HepG2 (cell line): ENCODE results near the gene TNS4. TPM values are rescaled to one million over a fixed set of nuclear protein-coding genes. Genes with fewer than 3 reads are reported as not detected.

ENCODE experiments used
- ATF7 ChIP-seq, 2 experiments: fragments of 450-650 bp in 1 of 2; sonication (generic) in 1 of 2; formaldehyde crosslinking in 1 of 2; IDR thresholded peaks; 2 replicates each; pipeline versions ENCODE4 v1.4.0 to v1.6.1; 2016 to 2020; ENCODE audit warnings: antibody characterized with exemption in 1 of 2, mild to moderate bottlenecking in 1 of 2, missing genetic modification reagents in 1 of 2
- FIP1L1 ChIP-seq: fragments of 200-400 bp; formaldehyde crosslinking; IDR thresholded peaks from 2 replicates; pipeline ENCODE4 v1.6.1; 2018; ENCODE audit warnings: low read depth, mild to moderate bottlenecking, low read length, moderate library complexity, borderline replicate concordance; ENCODE audit not compliant: insufficient read depth
- LCORL ChIP-seq, 2 experiments: fragments of 450-650 bp in 1 of 2; sonication (generic) in 1 of 2; formaldehyde crosslinking in 1 of 2; IDR thresholded peaks; 2 replicates each; pipeline versions ENCODE4 v1.5.0 to v1.6.1; 2017 to 2020; ENCODE audit warnings: antibody characterized with exemption in 1 of 2, missing genetic modification reagents in 1 of 2
- NR2C2 ChIP-seq: sonication (generic); formaldehyde crosslinking; IDR thresholded peaks from 2 replicates; pipeline ENCODE4 v1.4.0; 2020; ENCODE audit warnings: missing genetic modification reagents, mild to moderate bottlenecking, moderate library complexity, borderline replicate concordance
- RARA ChIP-seq: IDR thresholded peaks from 2 replicates; pipeline ENCODE4 v1.6.1; 2016; ENCODE audit warnings: missing genetic modification reagents, missing compliant biosample characterization
- RXRB ChIP-seq: IDR thresholded peaks from 2 replicates; pipeline ENCODE4 v1.6.1; 2016; ENCODE audit warnings: borderline replicate concordance, missing genetic modification reagents, missing compliant biosample characterization
- SALL1 ChIP-seq: sonication (generic); formaldehyde crosslinking; IDR thresholded peaks from 2 replicates; pipeline ENCODE4 v1.8.0; 2022; ENCODE audit warnings: mild to moderate bottlenecking, missing genetic modification reagents
- SMC3 ChIP-seq: IDR thresholded peaks from 2 replicates; pipeline ENCODE4 v1.6.1; 2011; ENCODE audit warnings: low read length, improper control_type of control experiment
- SNRNP70 ChIP-seq: fragments of 200-400 bp; formaldehyde crosslinking; IDR thresholded peaks from 2 replicates; pipeline ENCODE4 v1.6.1; 2017; ENCODE audit warnings: mild to moderate bottlenecking, low read depth, low read length, moderate library complexity
- SRY ChIP-seq: sonication (generic); formaldehyde crosslinking; IDR thresholded peaks from 2 replicates; pipeline ENCODE4 v1.8.0; 2022; ENCODE audit warnings: mild to moderate bottlenecking, missing genetic modification reagents
- U2AF1 ChIP-seq: fragments of 200-400 bp; formaldehyde crosslinking; optimal IDR thresholded peaks from 2 replicates; pipeline ENCODE3; 2017; ENCODE audit warnings: mild to moderate bottlenecking, low read depth, low read length
- ZFY ChIP-seq: sonication (generic); formaldehyde crosslinking; IDR thresholded peaks from 2 replicates; pipeline ENCODE4 v1.4.0; 2020; ENCODE audit warnings: missing genetic modification reagents
- ZNF292 ChIP-seq: sonication (generic); formaldehyde crosslinking; IDR thresholded peaks from 2 replicates; pipeline ENCODE4 v1.8.1; 2022; ENCODE audit warnings: mild to moderate bottlenecking, low read depth, missing genetic modification reagents, borderline replicate concordance
- ZNF709 ChIP-seq: sonication (generic); formaldehyde crosslinking; IDR thresholded peaks from 2 replicates; pipeline ENCODE4 v1.5.0; 2020; ENCODE audit warnings: mild to moderate bottlenecking, missing genetic modification reagents
- ZNF850 ChIP-seq: sonication (generic); formaldehyde crosslinking; conservative IDR thresholded peaks from 2 replicates; pipeline ENCODE4 v1.9.0; 2021; ENCODE audit warnings: mild to moderate bottlenecking, missing genetic modification reagents
- polyA plus RNA-seq, 8 experiments: library from polyadenylated mRNA; depleted of rRNA in 3 of 8; stranded (reverse) in 7 of 8; unstranded in 1 of 8; fragments of >200 nt; fragmentation: Illumina TruSeq in 4 of 8; extraction: Trizol in 4 of 8; gene quantifications; 2 replicates each; pipeline versions ENCODE4 v1.2.1 to v1.2.3, GENCODE V29; 2011 to 2016; ENCODE audit warnings: low read depth in 4 of 8, missing spikeins in 1 of 8, mixed read lengths in 1 of 8; ENCODE audit not compliant: insufficient read depth in 1 of 8
- total RNA-seq, 5 experiments: library from RNA; depleted of rRNA; stranded (reverse); fragments of >200 nt; fragmentation: Illumina TruSeq; extraction: Trizol; gene quantifications; 2 replicates each; pipeline ENCODE4 v1.2.3, GENCODE V29; 2016; ENCODE audit warnings: low read depth in 1 of 5
- TF ChIP-seq, protein P1 (sequence below): sonication (generic); formaldehyde crosslinking; conservative IDR thresholded peaks from 2 replicates; pipeline ENCODE4 v1.4.0; 2020; ENCODE audit warnings: missing genetic modification reagents
- TF ChIP-seq, protein P2 (sequence below): sonication (generic); formaldehyde crosslinking; IDR thresholded peaks from 2 replicates; pipeline ENCODE4 v1.8.1; 2023; ENCODE audit warnings: mild to moderate bottlenecking, missing genetic modification reagents, borderline replicate concordance
- TF ChIP-seq, protein P3 (sequence below): sonication (generic); formaldehyde crosslinking; IDR thresholded peaks from 2 replicates; pipeline ENCODE4 v1.4.0; 2020; ENCODE audit warnings: missing genetic modification reagents, borderline replicate concordance
- TF ChIP-seq, protein P4 (sequence below): IDR thresholded peaks from 2 replicates; pipeline ENCODE4 v1.6.1; 2012; ENCODE audit warnings: inconsistent platforms
- TF ChIP-seq, protein P5 (sequence below): sonication (generic); formaldehyde crosslinking; IDR thresholded peaks from 2 replicates; pipeline ENCODE4 v1.4.0; 2020; ENCODE audit warnings: mild to moderate bottlenecking, missing genetic modification reagents
- TF ChIP-seq, protein P6 (sequence below): sonication (generic); formaldehyde crosslinking; conservative IDR thresholded peaks from 2 replicates; pipeline ENCODE4 v1.4.0; 2020; ENCODE audit warnings: mild to moderate bottlenecking, missing genetic modification reagents, moderate library complexity

The TNS4 gene
- total and polyA plus RNA-seq, 2 of the 13 experiments (the other 11 are each of a cell fraction or from before 2014, with no cell fraction given), result 0.58 to 2.1 TPM

DNA sequence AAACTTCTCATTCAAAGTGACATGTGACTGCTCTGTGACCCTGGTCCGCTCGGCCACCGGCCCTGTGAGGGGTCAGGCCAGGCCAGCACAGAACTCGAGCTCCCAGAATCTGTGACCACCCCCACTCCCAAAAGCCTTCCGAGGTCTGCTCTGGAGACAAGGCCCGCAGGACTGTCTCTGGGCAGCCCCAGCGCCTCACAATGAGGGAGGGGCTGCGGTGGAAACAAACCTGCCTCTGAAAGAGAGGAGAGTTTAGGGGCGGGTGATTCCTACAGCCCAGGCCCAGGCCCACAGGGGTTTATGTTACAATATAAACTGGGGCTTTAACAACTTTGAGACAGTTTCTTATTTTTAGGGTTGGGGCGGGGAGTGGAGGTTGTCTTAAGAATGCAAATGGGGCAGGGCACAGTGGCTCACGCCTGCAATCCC lies 38.3 kb downstream of the TNS4 start (continued):
- TF ChIP-seq, protein P1, sequence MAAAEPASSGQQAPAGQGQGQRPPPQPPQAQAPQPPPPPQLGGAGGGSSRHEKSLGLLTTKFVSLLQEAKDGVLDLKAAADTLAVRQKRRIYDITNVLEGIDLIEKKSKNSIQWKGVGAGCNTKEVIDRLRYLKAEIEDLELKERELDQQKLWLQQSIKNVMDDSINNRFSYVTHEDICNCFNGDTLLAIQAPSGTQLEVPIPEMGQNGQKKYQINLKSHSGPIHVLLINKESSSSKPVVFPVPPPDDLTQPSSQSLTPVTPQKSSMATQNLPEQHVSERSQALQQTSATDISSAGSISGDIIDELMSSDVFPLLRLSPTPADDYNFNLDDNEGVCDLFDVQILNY, result no peak
- TF ChIP-seq ZFY (CRISPR knock-in tag), result peak; percentile 19; the same call in 1 of the 2 replicates
- peak; percentile 85 for TF ChIP-seq RXRB
- no peak for TF ChIP-seq U2AF1
- TF ChIP-seq ATF7 (IDR thresholded peaks at IDR 0.05), result no peak
- no peak; the same call in 1 of the 2 replicates for TF ChIP-seq ATF7 (CRISPR knock-in tag; IDR thresholded peaks at IDR 0.05)
- peak; percentile 22; the same call in 1 of the 2 replicates for TF ChIP-seq ZNF292 (CRISPR knock-in tag)
- TF ChIP-seq, protein P2, sequence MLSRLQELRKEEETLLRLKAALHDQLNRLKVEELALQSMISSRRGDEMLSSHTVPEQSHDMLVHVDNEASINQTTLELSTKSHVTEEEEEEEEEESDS (CRISPR knock-in tag), result no peak
- no peak for TF ChIP-seq SNRNP70
- no peak for TF ChIP-seq ZNF709
- TF ChIP-seq, protein P3, sequence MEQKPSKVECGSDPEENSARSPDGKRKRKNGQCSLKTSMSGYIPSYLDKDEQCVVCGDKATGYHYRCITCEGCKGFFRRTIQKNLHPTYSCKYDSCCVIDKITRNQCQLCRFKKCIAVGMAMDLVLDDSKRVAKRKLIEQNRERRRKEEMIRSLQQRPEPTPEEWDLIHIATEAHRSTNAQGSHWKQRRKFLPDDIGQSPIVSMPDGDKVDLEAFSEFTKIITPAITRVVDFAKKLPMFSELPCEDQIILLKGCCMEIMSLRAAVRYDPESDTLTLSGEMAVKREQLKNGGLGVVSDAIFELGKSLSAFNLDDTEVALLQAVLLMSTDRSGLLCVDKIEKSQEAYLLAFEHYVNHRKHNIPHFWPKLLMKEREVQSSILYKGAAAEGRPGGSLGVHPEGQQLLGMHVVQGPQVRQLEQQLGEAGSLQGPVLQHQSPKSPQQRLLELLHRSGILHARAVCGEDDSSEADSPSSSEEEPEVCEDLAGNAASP (CRISPR knock-in tag), result peak; percentile 90; the same call in 1 of the 2 replicates
- TF ChIP-seq, protein P4, sequence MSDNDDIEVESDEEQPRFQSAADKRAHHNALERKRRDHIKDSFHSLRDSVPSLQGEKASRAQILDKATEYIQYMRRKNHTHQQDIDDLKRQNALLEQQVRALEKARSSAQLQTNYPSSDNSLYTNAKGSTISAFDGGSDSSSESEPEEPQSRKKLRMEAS, result no peak
- TF ChIP-seq SMC3, result no peak
- TF ChIP-seq RARA, result peak; percentile 52; the same call in 1 of the 2 replicates
- no peak for TF ChIP-seq FIP1L1
- peak; percentile 21; the same call in 1 of the 2 replicates for TF ChIP-seq SALL1 (CRISPR knock-in tag)
- TF ChIP-seq SRY (CRISPR knock-in tag), result 0 out of 2 replicates have a peak, but pooled peaks have one; percentile 62
- no peak for TF ChIP-seq ZNF850 (CRISPR knock-in tag)
- TF ChIP-seq, protein P5, sequence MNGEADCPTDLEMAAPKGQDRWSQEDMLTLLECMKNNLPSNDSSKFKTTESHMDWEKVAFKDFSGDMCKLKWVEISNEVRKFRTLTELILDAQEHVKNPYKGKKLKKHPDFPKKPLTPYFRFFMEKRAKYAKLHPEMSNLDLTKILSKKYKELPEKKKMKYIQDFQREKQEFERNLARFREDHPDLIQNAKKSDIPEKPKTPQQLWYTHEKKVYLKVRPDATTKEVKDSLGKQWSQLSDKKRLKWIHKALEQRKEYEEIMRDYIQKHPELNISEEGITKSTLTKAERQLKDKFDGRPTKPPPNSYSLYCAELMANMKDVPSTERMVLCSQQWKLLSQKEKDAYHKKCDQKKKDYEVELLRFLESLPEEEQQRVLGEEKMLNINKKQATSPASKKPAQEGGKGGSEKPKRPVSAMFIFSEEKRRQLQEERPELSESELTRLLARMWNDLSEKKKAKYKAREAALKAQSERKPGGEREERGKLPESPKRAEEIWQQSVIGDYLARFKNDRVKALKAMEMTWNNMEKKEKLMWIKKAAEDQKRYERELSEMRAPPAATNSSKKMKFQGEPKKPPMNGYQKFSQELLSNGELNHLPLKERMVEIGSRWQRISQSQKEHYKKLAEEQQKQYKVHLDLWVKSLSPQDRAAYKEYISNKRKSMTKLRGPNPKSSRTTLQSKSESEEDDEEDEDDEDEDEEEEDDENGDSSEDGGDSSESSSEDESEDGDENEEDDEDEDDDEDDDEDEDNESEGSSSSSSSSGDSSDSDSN (CRISPR knock-in tag), result 0 out of 2 replicates have a peak, but pooled peaks have one; percentile 26
- 0 out of 2 replicates have a peak, but pooled peaks have one; percentile 5 for TF ChIP-seq NR2C2
- TF ChIP-seq, protein P6, sequence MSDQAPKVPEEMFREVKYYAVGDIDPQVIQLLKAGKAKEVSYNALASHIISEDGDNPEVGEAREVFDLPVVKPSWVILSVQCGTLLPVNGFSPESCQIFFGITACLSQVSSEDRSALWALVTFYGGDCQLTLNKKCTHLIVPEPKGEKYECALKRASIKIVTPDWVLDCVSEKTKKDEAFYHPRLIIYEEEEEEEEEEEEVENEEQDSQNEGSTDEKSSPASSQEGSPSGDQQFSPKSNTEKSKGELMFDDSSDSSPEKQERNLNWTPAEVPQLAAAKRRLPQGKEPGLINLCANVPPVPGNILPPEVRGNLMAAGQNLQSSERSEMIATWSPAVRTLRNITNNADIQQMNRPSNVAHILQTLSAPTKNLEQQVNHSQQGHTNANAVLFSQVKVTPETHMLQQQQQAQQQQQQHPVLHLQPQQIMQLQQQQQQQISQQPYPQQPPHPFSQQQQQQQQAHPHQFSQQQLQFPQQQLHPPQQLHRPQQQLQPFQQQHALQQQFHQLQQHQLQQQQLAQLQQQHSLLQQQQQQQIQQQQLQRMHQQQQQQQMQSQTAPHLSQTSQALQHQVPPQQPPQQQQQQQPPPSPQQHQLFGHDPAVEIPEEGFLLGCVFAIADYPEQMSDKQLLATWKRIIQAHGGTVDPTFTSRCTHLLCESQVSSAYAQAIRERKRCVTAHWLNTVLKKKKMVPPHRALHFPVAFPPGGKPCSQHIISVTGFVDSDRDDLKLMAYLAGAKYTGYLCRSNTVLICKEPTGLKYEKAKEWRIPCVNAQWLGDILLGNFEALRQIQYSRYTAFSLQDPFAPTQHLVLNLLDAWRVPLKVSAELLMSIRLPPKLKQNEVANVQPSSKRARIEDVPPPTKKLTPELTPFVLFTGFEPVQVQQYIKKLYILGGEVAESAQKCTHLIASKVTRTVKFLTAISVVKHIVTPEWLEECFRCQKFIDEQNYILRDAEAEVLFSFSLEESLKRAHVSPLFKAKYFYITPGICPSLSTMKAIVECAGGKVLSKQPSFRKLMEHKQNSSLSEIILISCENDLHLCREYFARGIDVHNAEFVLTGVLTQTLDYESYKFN (CRISPR knock-in tag), result peak; percentile 47; the same call in 1 of the 2 replicates
- no peak for TF ChIP-seq LCORL (IDR thresholded peaks at IDR 0.05)
- peak; percentile 79 for TF ChIP-seq LCORL (CRISPR knock-in tag; IDR thresholded peaks at IDR 0.05)
